Measurements from ENCODE around the gene N4BP2L2. TPM values are rescaled to one million over a fixed set of nuclear protein-coding genes. Genes with fewer than 3 reads are reported as not detected.

The N4BP2L2 gene
- total and polyA plus RNA-seq, 2 donors (not counting 3 experiments of a cell fraction or from before 2014, with no cell fraction given) = 21.7 to 101 TPM

DNA sequence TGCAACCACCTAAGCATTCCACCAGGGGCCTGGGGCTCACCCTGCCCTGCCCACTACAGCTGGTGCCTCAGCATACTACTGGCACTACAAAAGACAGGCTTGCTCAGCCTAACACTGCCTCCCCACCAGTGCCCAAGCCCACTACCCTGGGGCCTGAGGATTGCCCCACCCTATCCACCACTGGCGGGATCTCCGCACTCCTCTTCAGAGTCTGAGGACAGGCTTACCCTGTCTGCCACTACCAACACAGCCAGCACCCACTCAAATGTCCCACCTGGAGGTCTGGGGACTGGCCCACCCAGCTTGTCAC, 83.0 kb downstream of the N4BP2L2 start:
- no peak for FAIRE-seq
- no TSS peak for BruUV-seq (replicated peaks)
- CTCF ChIA-PET = no interaction called here

More for the DNA sequence above, 83.0 kb downstream of the N4BP2L2 start:
- Histone ChIP-seq H3K9me1 (replicated peaks; ENCODE audit: control insufficient read depth, extremely low read depth, insufficient read depth, low read length) (no peaks in the 10 kb centered on the region), H3K4me2 (ENCODE audit: insufficient read depth, low read length) (no peak overlapping the region), H4K20me1 (replicated peaks; ENCODE audit: control insufficient read depth, extremely low read depth, insufficient read depth, low read length) (no peaks in the 10 kb centered on the region), H3K4me3 (replicated peaks in 1 of 3; ENCODE audit: insufficient read depth in 1 of 3, low read depth in 1 of 3, low read length in 3 of 3) (no peak overlapping the region), H3K9me3 (replicated peaks; ENCODE audit: control insufficient read depth, insufficient read depth, low read length) (no peaks in the 10 kb centered on the region), H3K79me2 (ENCODE audit: control insufficient read depth, insufficient read depth, low read length) (no peaks in the 10 kb centered on the region), H3K4me1 (ENCODE audit: control insufficient read depth, extremely low read depth, insufficient read depth, low read length) (no peaks in the 10 kb centered on the region), H3K36me3 (ENCODE audit: control insufficient read depth in 2 of 2, extremely low read depth in 1 of 2, insufficient read depth in 2 of 2, low read length in 2 of 2) (no peaks in the 10 kb centered on the region), H3K27me3 (ENCODE audit: control insufficient read depth in 2 of 2, insufficient read depth in 2 of 2, low read length in 2 of 2) (no peaks in the 10 kb centered on the region), H3K27ac (ENCODE audit: insufficient read depth, low read depth, low read length) (no peak overlapping the region), H2AFZ (ENCODE audit: low read depth, low read length) (no peak overlapping the region), H3K9ac (replicated peaks; ENCODE audit: extremely low read depth, insufficient read depth, low read length) (no peak overlapping the region)
- POLR2A ChIA-PET = no interaction called here
- intact Hi-C loops (cut with micrococcal nuclease) = no loop called here
- TF ChIP-seq POLR2AphosphoS5 (IDR thresholded peaks at IDR 0.05; ENCODE audit: insufficient read depth, low read depth, low read length) = no peak
- no peak for TF ChIP-seq FOS (IDR thresholded peaks at IDR 0.05; ENCODE audit: borderline replicate concordance, insufficient read depth, low read length)
- no peak for TF ChIP-seq MYC (IDR thresholded peaks at IDR 0.05; ENCODE audit: low read depth, low read length)
- TF ChIP-seq, protein P1, sequence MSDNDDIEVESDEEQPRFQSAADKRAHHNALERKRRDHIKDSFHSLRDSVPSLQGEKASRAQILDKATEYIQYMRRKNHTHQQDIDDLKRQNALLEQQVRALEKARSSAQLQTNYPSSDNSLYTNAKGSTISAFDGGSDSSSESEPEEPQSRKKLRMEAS (IDR thresholded peaks at IDR 0.05; ENCODE audit: insufficient read depth, insufficient read length) = no peak
- no peak for TF ChIP-seq POLR2A (IDR thresholded peaks at IDR 0.05; ENCODE audit: low read depth, low read length)
- TF ChIP-seq GATA2 (IDR thresholded peaks at IDR 0.05; ENCODE audit: insufficient read depth, insufficient read length, low read depth, low read length) = no peak
- TF ChIP-seq EZH2 (IDR thresholded peaks at IDR 0.05; ENCODE audit: borderline replicate concordance, low read depth, low read length, severe bottlenecking) = no peak
- TF ChIP-seq, protein P2, sequence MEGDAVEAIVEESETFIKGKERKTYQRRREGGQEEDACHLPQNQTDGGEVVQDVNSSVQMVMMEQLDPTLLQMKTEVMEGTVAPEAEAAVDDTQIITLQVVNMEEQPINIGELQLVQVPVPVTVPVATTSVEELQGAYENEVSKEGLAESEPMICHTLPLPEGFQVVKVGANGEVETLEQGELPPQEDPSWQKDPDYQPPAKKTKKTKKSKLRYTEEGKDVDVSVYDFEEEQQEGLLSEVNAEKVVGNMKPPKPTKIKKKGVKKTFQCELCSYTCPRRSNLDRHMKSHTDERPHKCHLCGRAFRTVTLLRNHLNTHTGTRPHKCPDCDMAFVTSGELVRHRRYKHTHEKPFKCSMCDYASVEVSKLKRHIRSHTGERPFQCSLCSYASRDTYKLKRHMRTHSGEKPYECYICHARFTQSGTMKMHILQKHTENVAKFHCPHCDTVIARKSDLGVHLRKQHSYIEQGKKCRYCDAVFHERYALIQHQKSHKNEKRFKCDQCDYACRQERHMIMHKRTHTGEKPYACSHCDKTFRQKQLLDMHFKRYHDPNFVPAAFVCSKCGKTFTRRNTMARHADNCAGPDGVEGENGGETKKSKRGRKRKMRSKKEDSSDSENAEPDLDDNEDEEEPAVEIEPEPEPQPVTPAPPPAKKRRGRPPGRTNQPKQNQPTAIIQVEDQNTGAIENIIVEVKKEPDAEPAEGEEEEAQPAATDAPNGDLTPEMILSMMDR (IDR thresholded peaks at IDR 0.05; ENCODE audit: extremely low read depth in 1 of 2, insufficient read depth in 1 of 2, low read depth in 1 of 2, low read length in 2 of 2) = no peak
- no peak for TF ChIP-seq JUN (IDR thresholded peaks at IDR 0.05; ENCODE audit: borderline replicate concordance, insufficient read depth, insufficient read length, low read depth)
- DNase-seq (ENCODE audit: low read depth, low spot score) = no peak
- dilution Hi-C loops (cut with MboI; ENCODE audit: extremely low pct_ligation_motif_present, low sequenced_read_pairs) = no loop called here
